Ureter (tissue), 1 donor: Measurements from ENCODE around the gene MALRD1. TPM values are rescaled to one million over a fixed set of nuclear protein-coding genes. Genes with fewer than 3 reads are reported as not detected.

Experiments used
- DNase-seq: peaks from one replicate; pipeline ENCODE4 v3.0.0-alpha.2; 2020; ENCODE audit warnings: low spot score
- total RNA-seq: library from RNA; stranded (reverse); gene quantifications from one replicate; pipeline ENCODE4 v1.2.4, GENCODE V29; 2023
- donor health status: DM: yes; HTN: yes; CAD: no.

The MALRD1 gene
- total RNA-seq, 1 donor from 2014 or later, result 2.3 TPM

- no peak for DNase-seq
These were observed 602.9 kb downstream of the MALRD1 start for GRCh38 chr10:19651549-19651948.

GRCh38 chr10:19652750-19653149, 604.1 kb downstream of the MALRD1 start:
- no peak for DNase-seq

- DNase-seq, result no peak
These were observed 605.3 kb downstream of the MALRD1 start for GRCh38 chr10:19653931-19654330.

- no peak for DNase-seq
These were observed 606.0 kb downstream of the MALRD1 start for GRCh38 chr10:19654576-19654975.

- no peak for DNase-seq
These were observed 607.9 kb downstream of the MALRD1 start for GRCh38 chr10:19656420-19657042.

- DNase-seq, result no peak
These were observed 609.5 kb downstream of the MALRD1 start for GRCh38 chr10:19658131-19658530.

- DNase-seq, result no peak
These were observed 610.1 kb downstream of the MALRD1 start for GRCh38 chr10:19658622-19659233.

GRCh38 chr10:19659920-19660655, 611.5 kb downstream of the MALRD1 start:
- no peak for DNase-seq

- no peak for DNase-seq
These were observed 614.7 kb downstream of the MALRD1 start for GRCh38 chr10:19663344-19663743.

GRCh38 chr10:19668116-19668515, 619.5 kb downstream of the MALRD1 start:
- DNase-seq, result no peak

GRCh38 chr10:19676063-19676462, 627.5 kb downstream of the MALRD1 start:
- DNase-seq, result no peak

GRCh38 chr10:19683356-19683755, 634.8 kb downstream of the MALRD1 start:
- DNase-seq, result no peak

- DNase-seq, result no peak
These were observed 635.4 kb downstream of the MALRD1 start for GRCh38 chr10:19683960-19684359.

GRCh38 chr10:19688344-19688743, 639.7 kb downstream of the MALRD1 start:
- DNase-seq, result no peak

- DNase-seq, result no peak
These were observed 640.6 kb downstream of the MALRD1 start for GRCh38 chr10:19689231-19689630.

GRCh38 chr10:19699299-19699698, 650.7 kb downstream of the MALRD1 start:
- DNase-seq, result no peak

GRCh38 chr10:19701427-19702052, 652.9 kb downstream of the MALRD1 start:
- DNase-seq, result no peak

- DNase-seq, result no peak
These were observed 653.6 kb downstream of the MALRD1 start for GRCh38 chr10:19702215-19702614.

- no peak for DNase-seq
These were observed 655.9 kb downstream of the MALRD1 start for GRCh38 chr10:19704544-19704943.

GRCh38 chr10:19705250-19705649, 656.6 kb downstream of the MALRD1 start:
- no peak for DNase-seq

GRCh38 chr10:19706904-19707303, 658.3 kb downstream of the MALRD1 start:
- no peak for DNase-seq

GRCh38 chr10:19707376-19707775, 658.8 kb downstream of the MALRD1 start:
- no peak for DNase-seq

GRCh38 chr10:19708031-19708430, 659.4 kb downstream of the MALRD1 start:
- DNase-seq, result no peak
